Neural progenitor cell (in vitro differentiated cells): Measurements from ENCODE around the gene GRID1. TPM values are rescaled to one million over a fixed set of nuclear protein-coding genes. Genes with fewer than 3 reads are reported as not detected.

ENCODE experiments used
- DNase-seq: peaks from one replicate; pipeline ENCODE4 v3.0.0-alpha.2; 2016; ENCODE audit warnings: low spot score
- H2AFZ ChIP-seq: fragments of 200-600 bp; sonication (generic); replicated peaks from 2 replicates; pipeline ENCODE4 v1.6.1; 2016; ENCODE audit warnings: antibody characterized with exemption
- H3F3A ChIP-seq: fragments of 200-600 bp; sonication (generic); 2 replicates; pipeline ENCODE4 v1.6.1; 2016; ENCODE audit warnings: antibody characterized with exemption, low read depth
- H3K27ac ChIP-seq: fragments of 200-600 bp; sonication (generic); 2 replicates; pipeline ENCODE4 v1.5.1; 2016; ENCODE audit warnings: mild to moderate bottlenecking
- H3K27me3 ChIP-seq: fragments of 200-600 bp; sonication (generic); 2 replicates; pipeline ENCODE4 v1.6.1; 2016; ENCODE audit warnings: mild to moderate bottlenecking, moderate library complexity
- H3K36me3 ChIP-seq: fragments of 200-600 bp; sonication (generic); 2 replicates; pipeline ENCODE4 v1.5.1; 2016
- H3K4me1 ChIP-seq: fragments of 200-600 bp; sonication (generic); 2 replicates; pipeline ENCODE4 v1.6.1; 2016; ENCODE audit warnings: mixed run types
- H3K4me2 ChIP-seq: fragments of 200-600 bp; sonication (generic); 2 replicates; pipeline ENCODE4 v1.6.1; 2016
- H3K4me3 ChIP-seq: fragments of 200-600 bp; sonication (generic); 2 replicates; pipeline ENCODE4 v1.5.1; 2016
- H3K79me2 ChIP-seq: fragments of 200-600 bp; sonication (generic); 2 replicates; pipeline ENCODE4 v1.6.1; 2016; ENCODE audit warnings: low read depth
- H3K9ac ChIP-seq: fragments of 200-600 bp; sonication (generic); 2 replicates; pipeline ENCODE4 v1.6.1; 2016
- H3K9me3 ChIP-seq: fragments of 200-600 bp; sonication (generic); 2 replicates; pipeline ENCODE4 v1.5.1; 2016; ENCODE audit warnings: low read depth
- H4K20me1 ChIP-seq: fragments of 200-600 bp; sonication (generic); 2 replicates; pipeline ENCODE4 v1.6.1; 2016; ENCODE audit warnings: low read depth
- H3K27ac Mint-ChIP-seq: 3 replicates; pipeline ENCODE4 v1.8.0; 2021; ENCODE audit warnings: mixed read lengths
- H3K27me3 Mint-ChIP-seq: 2 replicates; pipeline ENCODE4 v1.8.0; 2022; ENCODE audit warnings: low read depth, mild to moderate bottlenecking, inconsistent platforms, moderate library complexity, mixed read lengths; ENCODE audit not compliant: insufficient read depth
- H3K36me3 Mint-ChIP-seq: 3 replicates; pipeline ENCODE4 v1.8.0; 2021; ENCODE audit warnings: mixed read lengths
- H3K4me1 Mint-ChIP-seq: 3 replicates; pipeline ENCODE4 v1.8.0; 2021; ENCODE audit warnings: mixed read lengths
- H3K4me3 Mint-ChIP-seq: 3 replicates; pipeline ENCODE4 v1.8.0; 2021; ENCODE audit warnings: mild to moderate bottlenecking, moderate library complexity, mixed read lengths
- H3K9me3 Mint-ChIP-seq: 3 replicates; pipeline ENCODE4 v1.8.0; 2020; ENCODE audit warnings: mixed read lengths
- EZH2 ChIP-seq: fragments of 200-600 bp; sonication (generic); IDR thresholded peaks from 2 replicates; pipeline ENCODE4 v1.6.1; 2017; ENCODE audit warnings: antibody characterized with exemption, mild to moderate bottlenecking, moderate library complexity
- EZH2phosphoT487 ChIP-seq: fragments of 200-600 bp; sonication (generic); IDR thresholded peaks from 2 replicates; pipeline ENCODE4 v1.6.1; 2017; ENCODE audit warnings: antibody characterized with exemption
- total RNA-seq: library from RNA; depleted of rRNA; stranded (reverse); fragments of >200 nt; gene quantifications from 2 replicates; pipeline ENCODE4 v1.2.3, GENCODE V29; 2015; ENCODE audit warnings: low replicate concordance
- TF ChIP-seq, protein P1 (sequence below): fragments of 200-600 bp; sonication (generic); IDR thresholded peaks from 2 replicates; pipeline ENCODE4 v1.5.1; 2017; ENCODE audit warnings: antibody characterized with exemption, mild to moderate bottlenecking

Gene GRID1
- total RNA-seq, 1 donor from 2014 or later, result not detected

DNA sequence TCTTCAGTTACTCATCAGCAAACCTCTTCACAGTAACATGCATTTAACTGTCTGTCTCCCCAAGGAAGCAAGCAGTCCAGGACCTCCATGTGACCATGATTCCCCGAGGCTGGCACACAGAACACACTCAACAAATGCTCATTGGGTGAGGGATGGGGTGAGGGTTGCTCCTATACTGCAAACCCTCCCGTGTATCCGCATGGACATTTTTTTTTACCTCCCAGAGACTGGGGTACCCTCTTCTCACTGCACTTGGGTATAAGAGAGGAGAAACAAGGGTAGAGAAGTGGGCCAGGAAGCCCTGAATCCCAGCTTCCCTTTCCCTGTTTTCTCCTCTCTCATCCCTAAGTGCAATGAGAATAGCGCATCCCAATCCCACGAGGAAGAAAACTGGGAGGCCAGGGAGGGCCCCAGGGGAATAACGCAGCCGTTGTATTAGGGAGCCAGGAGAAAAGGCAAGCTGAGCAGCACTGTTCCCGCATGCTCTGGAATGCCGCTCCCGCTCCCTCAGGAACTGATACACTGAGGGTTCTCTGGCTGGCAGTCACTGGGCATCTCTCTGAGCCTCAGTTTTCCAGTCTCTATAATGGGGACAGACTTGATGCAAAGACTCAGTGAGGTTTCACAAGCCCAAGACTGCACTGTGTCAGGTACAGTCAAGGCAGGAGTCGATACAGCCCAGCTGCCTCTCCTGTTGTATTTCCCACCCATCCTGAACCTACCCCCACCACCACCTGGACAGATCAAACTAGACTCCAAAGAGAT is 134.6 kb downstream of the GRID1 start:
- peaks cover 2% of the 10 kb centered on the region for H3K27me3 Mint-ChIP-seq

DNA sequence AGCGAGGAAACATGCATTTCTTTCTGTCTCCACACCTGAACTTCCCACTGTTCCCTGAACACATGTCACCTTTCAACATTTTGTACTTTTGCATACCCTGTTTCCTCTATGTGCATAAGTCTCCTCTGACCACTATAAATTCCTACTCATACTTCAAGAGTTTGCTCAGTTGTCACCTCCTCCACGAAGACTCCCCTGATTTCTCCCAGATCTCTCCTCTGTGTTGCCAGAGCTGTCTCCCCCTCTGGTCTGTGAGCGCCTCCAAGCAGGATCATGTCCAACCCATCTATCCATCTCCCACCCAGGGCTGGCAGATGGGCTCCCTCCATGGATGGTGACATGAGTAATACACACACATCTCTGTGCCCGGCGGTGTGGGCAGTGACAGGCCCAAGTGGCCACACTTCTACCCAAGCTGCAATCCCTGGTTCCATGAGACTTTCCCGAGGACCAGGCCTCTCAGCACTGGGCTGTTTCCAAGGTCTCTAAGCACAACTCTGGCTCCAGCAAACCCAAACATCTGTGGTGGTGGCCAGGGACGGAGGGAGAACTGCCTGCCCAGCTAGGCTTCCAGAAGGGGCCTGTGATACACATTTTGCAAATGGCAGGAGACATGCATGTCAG is 135.9 kb downstream of the GRID1 start:
- Histone ChIP-seq H2AFZ (no peak overlapping the region), H3K27me3 (no peaks in the 10 kb centered on the region), H3K4me3 (no peak overlapping the region), H3K27ac (no peak overlapping the region), H4K20me1 (no peaks in the 10 kb centered on the region), H3K9me3 (no peaks in the 10 kb centered on the region), H3K4me2 (no peak overlapping the region), H3F3A (peaks cover 17% of the 10 kb centered on the region), H3K36me3 (no peaks in the 10 kb centered on the region), H3K9ac (no peak overlapping the region), H3K79me2 (no peaks in the 10 kb centered on the region), H3K4me1 (peaks cover 40% of the 10 kb centered on the region)
- H3K27me3 Mint-ChIP-seq, result peaks cover 2% of the 10 kb centered on the region
- H3K27ac Mint-ChIP-seq, result no peak overlapping the region
- H3K9me3 Mint-ChIP-seq, result no peaks in the 10 kb centered on the region
- H3K36me3 Mint-ChIP-seq, result no peaks in the 10 kb centered on the region
- H3K4me1 Mint-ChIP-seq, result peaks cover 30% of the 10 kb centered on the region
- TF ChIP-seq, protein P1, sequence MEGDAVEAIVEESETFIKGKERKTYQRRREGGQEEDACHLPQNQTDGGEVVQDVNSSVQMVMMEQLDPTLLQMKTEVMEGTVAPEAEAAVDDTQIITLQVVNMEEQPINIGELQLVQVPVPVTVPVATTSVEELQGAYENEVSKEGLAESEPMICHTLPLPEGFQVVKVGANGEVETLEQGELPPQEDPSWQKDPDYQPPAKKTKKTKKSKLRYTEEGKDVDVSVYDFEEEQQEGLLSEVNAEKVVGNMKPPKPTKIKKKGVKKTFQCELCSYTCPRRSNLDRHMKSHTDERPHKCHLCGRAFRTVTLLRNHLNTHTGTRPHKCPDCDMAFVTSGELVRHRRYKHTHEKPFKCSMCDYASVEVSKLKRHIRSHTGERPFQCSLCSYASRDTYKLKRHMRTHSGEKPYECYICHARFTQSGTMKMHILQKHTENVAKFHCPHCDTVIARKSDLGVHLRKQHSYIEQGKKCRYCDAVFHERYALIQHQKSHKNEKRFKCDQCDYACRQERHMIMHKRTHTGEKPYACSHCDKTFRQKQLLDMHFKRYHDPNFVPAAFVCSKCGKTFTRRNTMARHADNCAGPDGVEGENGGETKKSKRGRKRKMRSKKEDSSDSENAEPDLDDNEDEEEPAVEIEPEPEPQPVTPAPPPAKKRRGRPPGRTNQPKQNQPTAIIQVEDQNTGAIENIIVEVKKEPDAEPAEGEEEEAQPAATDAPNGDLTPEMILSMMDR, result no peak
- TF ChIP-seq EZH2 (no peak), EZH2phosphoT487 (no peak)
- no peak for DNase-seq
- H3K4me3 Mint-ChIP-seq, result no peak overlapping the region

More for the DNA sequence above, 134.6 kb downstream of the GRID1 start:
- DNase-seq, result peak; percentile 16
- Histone ChIP-seq H2AFZ (no peak overlapping the region), H3K4me1 (peaks cover 40% of the 10 kb centered on the region), H3K27me3 (no peaks in the 10 kb centered on the region), H3K4me3 (no peak overlapping the region), H3K9ac (no peak overlapping the region), H4K20me1 (no peaks in the 10 kb centered on the region), H3K36me3 (no peaks in the 10 kb centered on the region), H3K9me3 (no peaks in the 10 kb centered on the region), H3K27ac (no peak overlapping the region), H3K79me2 (no peaks in the 10 kb centered on the region), H3F3A (peaks cover 17% of the 10 kb centered on the region), H3K4me2 (no peak overlapping the region)
- Mint-ChIP-seq H3K27ac (no peak overlapping the region), H3K36me3 (peaks cover 3% of the 10 kb centered on the region), H3K9me3 (peaks cover 7% of the 10 kb centered on the region), H3K4me3 (no peak overlapping the region), H3K4me1 (peaks cover 28% of the 10 kb centered on the region)
- TF ChIP-seq, protein P1, result no peak
- TF ChIP-seq EZH2, result no peak
- no peak for TF ChIP-seq EZH2phosphoT487

DNA sequence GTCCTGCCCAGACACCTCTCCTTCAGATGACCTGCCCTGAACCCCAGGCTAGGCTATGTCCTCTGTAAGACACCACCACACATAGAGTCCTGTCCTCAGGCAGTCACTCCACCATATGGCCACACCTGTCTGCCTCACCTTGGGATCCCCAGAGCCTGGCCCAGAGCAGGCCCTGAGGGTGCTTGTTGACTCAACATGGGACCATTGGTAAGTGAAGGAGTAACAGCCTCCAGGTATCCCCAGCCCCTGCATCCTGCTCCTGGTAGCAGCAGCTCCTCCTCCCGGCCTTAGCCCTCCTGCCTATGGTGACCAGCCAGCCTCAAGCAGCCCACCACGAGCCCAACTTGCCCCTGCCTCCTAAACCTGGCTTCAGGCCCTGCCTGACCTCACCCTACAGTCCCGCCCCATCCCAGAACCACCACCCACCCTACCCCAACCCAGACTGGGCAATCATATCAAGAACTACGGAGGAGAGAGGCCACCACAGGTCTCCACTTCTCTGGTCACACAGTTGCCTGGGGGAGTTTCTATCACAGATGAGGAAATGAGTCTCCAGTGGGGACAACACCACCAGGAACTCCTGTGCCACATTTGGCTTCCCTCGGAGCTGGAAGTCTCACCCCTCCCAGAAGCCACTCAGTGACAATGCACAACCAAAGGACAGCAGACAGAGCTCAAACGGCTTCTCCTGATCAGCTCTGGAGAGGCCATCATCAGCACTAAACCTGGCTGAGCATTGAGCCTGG is 136.6 kb downstream of the GRID1 start:
- H3K36me3 Mint-ChIP-seq, result no peaks in the 10 kb centered on the region

More for the DNA sequence above, 136.6 kb downstream of the GRID1 start:
- TF ChIP-seq, protein P1, result no peak
- no peak for TF ChIP-seq EZH2phosphoT487
- no peak for TF ChIP-seq EZH2
- Histone ChIP-seq H3K9me3 (no peaks in the 10 kb centered on the region), H3K27ac (no peak overlapping the region), H3K4me2 (no peak overlapping the region), H3F3A (peaks cover 17% of the 10 kb centered on the region), H2AFZ (no peak overlapping the region), H3K9ac (no peak overlapping the region), H3K27me3 (no peaks in the 10 kb centered on the region), H3K36me3 (no peaks in the 10 kb centered on the region), H3K4me3 (no peak overlapping the region), H3K4me1 (peaks cover 35% of the 10 kb centered on the region), H3K79me2 (no peaks in the 10 kb centered on the region), H4K20me1 (no peaks in the 10 kb centered on the region)
- Mint-ChIP-seq H3K4me3 (no peak overlapping the region), H3K4me1 (peaks cover 23% of the 10 kb centered on the region), H3K27me3 (peaks cover 4% of the 10 kb centered on the region), H3K27ac (no peak overlapping the region), H3K9me3 (no peaks in the 10 kb centered on the region)
- no peak for DNase-seq
